ENCODE measurements around the gene HOMEZ.

Gene HOMEZ

DNA sequence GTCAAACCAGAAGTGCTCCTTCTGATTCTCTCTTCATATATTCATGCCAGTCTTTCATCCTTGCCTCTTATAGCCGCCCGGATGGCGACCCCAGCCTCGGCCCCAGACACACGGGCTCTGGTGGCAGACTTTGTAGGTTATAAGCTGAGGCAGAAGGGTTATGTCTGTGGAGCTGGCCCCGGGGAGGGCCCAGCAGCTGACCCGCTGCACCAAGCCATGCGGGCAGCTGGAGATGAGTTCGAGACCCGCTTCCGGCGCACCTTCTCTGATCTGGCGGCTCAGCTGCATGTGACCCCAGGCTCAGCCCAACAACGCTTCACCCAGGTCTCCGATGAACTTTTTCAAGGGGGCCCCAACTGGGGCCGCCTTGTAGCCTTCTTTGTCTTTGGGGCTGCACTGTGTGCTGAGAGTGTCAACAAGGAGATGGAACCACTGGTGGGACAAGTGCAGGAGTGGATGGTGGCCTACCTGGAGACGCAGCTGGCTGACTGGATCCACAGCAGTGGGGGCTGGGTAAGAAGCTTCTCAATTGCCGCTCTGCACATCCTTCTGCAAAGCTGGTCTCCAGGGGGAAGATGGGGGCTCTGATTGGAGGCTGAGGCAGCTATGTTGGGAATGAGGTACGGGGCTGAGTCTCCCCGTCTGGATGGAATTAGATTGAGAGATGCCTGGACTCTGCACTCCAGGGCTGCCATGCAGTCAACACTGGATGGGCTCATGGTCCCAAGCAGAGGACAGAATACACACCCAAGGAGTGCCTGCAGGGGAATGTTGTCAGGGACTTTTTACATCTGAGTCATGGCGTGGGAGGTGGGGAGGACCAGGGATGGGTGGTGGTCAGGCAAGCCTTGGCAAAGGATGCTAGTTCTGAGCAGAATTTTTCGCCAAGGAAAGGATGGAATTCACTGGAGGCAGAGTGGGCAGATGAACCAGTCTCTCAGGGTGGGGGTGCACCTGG is 22.0 kb upstream of the HOMEZ start:
- DNase-seq = no peak

DNA sequence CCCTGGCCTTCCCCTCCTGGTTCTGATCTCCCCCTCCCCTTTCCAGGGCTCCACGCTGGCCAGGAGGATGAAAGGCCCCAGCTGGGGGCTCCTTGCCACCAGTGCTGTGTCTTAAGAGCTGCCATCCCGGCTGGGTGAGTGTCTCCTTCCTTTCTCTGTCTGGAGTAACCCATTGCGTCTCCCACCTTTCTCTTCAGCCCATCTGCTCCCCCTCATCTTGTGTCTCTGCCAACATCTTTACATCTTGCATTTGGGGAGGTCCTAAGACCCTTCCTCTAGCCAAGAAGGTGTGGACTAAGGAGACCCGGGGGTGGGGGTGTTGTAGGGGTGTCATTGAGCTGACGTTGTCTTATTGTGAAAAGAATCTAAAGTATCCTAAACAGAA is 21.2 kb upstream of the HOMEZ start:
- DNase-seq = no peak

DNA sequence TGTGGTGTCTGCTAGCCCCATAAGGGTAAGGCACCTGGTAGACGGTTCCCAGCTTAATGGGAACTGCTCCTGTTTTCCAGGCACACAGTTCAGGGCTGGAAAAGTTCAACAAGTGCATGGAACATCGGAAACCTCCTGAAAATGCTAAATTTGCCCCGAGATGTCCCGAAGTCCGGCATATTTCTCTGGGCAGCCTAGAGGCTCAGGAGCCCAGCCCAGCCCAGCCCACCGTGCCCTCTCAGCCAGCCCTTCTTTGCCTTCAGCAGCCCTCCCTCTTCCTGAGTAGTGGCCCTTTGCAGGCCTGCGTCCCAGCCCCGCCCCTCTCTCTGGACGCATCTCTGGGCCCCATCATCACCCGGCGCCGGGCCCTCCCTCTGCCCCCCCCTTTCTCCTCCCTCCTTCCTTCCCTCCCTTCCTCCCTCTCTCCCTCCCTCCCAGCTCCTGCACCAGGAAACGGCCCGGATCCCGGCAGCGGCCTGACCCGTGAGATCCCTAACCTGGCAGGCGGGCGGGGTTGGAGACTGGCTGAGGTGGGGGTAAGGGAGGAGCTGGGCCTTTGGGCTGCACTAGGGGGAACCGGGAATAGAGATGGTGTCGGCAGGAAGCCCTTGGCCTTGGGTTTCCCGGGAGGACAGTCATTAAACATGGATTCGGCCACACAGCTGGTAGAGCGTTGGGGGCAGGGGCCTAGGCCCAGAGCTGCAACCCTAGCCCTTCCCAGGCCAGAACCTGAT is 20.6 kb upstream of the HOMEZ start, which contains the start of gene BCL2L2:
TSS of gene BCL2L2 (plus strand) at position 422 of the 734 bp plus-strand sequence. CDS start 935 bp downstream, outside the sequence.
- no peak for DNase-seq

DNA sequence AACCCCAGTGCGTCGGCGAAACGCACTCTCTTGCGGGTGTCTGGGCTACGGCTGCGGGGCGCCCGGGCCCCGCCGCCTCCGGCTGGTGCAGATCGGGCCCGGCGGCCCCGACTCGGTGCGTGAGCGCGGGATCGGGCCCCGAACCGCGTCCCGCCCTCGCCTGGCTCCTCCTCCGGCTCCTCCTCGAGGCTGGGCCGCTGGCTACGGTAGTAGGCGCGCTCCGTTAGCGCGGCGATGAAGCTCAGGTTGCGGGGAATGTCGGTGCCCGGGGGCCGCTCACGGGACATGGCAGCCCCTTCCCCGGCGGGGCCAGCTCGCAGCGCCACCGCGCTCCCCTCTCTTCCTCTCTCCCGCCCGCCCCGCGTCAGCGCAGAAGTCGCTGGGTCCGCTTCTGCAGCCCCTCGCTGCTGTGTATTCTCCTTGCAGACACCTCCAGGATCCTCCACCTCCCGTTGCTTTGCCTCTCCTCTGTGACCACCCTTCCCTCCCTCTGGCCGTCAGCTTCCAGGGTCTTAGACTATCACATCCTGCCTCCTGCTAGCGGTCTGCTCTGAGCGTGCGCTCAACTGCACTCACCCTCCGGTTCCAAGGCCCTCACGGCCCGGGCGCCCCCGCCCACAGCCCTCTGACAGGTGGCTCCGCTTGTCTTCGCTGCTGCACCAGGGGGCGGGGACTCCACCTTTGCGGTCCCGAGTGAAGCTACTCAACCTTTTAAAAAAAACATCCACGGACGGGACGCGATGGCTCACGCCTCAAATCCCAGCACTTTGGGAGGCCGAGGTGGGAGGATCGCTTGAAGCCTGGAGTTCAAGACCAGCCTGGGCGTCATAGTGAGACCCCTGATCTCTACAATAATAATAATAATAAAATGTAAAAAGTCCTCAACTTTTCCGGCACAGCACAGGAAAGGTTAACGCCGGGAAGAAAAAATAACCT is 16.6 kb upstream of the HOMEZ start, which contains the start of gene PPP1R3E:
TSS of gene PPP1R3E (minus strand) at position 570 of the 936 bp plus-strand sequence. CDS start at position 287, 283 bp downstream.
- DNase-seq = peak; percentile 62

DNA sequence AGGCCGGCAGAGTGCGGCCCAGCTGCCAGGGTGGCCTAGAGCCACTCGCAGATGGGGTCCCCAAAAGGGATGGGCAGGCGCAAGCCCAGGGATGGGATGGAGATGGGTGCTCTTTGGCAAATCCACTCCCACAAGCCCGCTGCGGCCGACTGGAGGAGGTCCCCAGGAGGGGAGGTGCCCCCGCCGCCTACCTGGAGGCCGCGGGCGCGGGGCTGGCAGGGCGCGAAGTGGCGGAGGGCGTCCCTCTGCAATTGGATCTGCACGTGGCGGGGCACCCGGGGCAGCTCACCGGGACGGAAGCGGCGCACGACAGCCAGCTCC is 16.0 kb upstream of the HOMEZ start:
- peak; percentile 67 for DNase-seq

DNA sequence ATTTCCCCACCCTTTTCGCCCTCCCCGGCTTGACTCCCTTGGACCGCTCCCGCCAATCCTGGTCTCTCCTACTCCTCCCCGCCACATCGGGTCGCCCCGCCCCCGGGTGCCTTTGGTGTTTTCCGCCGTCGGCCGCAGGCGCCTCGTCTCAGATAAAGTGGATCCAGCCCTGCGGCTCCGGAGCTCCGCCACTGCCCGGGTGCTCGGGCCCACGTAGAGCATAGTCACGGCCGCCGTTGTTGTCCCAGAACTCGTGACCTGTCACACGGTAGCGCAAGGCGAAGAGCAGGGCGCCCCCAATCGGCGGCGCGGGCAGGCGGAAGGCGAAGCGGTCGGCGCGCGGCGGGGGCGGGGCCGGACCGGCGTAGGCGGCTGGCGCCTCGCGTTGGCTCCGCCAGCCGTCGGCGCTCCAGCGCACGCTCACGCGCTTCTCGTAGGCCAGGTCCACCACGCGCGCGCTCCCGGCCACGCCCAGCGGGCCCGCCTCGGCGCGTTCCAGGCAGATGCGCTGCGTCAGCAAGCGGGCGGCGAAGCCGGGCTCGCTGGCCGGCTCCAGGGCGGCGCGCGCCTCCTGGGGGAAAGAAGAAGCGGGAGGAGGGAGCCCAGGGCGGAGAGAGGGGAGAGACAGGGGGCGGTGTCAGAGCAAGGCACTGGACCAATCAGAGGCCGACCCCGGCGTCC is 15.5 kb upstream of the HOMEZ start:
- peak; percentile 97 for DNase-seq

GRCh38 chr14:23300687-23301223 is 14.8 kb upstream of the HOMEZ start:
- DNase-seq = no peak

DNA sequence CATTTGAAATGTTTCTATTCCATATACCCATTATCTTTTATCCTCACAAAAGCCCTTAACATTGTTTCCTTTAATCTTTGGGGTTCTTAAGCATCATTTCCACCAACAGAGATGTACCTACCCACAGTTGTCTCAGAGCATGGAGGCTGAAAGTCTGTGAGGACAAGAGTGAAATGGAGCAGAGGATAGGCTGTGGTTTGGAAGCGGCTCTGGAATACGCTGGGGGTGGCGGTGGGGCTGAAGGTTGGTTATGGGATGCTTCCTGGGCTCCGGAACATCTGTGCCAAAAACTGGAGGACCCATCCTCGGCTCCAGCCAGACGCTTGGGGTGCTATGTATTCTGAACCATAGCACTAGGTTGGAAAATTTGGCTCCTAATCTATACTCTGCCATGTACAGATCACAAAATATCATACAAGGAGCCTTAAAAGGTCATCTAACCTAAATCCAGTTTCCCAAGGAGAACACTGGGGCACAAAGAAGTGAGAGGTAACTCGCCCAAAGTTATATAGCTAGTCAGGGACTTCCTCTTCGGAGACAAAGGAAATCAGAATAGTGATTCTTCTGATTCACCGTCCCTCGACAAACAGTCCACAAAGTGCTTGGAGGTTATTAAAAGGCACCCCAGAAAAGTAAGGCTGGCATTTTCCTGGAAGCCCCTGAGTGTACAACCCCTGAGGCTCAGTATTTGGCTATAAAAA is 14.2 kb upstream of the HOMEZ start:
- no peak for DNase-seq

DNA sequence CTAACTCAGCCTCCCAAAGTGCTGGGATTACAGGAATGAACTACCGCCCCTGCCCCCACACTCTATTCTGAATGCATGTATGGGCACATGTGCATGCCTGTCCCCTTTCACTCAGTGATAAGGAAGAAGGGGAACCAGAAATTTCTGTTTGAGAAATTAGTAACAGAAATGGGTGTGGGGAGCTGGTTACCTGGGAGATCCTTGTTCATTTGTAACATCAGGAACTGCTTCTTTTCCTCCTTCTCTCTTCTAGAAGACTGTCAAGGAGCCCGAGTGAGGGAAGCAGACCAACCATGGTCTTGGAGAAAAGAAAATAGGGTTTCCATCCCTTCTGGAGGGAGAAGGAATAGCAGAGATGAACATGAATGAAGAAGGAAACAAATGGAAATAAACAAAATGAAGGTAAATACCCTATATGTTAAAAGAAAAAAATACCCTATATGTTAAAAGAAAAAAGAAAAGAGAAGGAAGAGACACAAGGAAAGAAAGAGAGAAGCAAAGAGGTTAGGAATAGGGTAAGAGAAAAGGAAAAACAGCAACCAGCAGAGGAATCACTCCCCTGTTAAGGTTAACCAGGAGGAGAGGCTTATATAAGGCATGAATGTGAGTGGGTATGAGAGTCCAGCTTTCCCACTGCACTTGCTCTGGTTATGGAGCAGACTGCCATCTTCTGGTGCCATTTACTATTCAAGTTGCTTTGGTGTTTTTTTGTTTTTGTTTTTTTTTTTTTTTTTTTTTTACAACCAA is 13.5 kb upstream of the HOMEZ start:
- DNase-seq = no peak

- no peak for DNase-seq
These were observed 11.8 kb upstream of the HOMEZ start for GRCh38 chr14:23297611-23298277.

DNA sequence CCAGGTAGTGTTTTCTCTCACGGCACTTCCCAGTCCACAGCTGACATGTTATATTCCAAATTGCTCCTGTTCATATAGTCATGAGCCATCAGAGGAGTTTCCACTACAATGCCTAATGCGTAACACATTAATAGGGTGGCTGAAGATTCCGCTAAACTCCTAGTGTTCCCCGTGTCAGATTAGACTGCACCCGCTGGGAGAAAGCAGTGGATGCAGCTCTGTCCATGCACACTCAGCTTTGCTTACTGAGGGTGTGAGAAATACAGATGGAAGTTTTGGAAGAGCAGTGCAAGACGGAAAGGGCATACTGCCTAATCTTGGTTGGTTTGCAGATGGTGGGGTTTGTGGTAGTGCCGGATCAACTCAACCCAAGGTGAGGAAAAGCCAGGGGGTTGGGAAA is 11.2 kb upstream of the HOMEZ start:
- no peak for DNase-seq

DNA sequence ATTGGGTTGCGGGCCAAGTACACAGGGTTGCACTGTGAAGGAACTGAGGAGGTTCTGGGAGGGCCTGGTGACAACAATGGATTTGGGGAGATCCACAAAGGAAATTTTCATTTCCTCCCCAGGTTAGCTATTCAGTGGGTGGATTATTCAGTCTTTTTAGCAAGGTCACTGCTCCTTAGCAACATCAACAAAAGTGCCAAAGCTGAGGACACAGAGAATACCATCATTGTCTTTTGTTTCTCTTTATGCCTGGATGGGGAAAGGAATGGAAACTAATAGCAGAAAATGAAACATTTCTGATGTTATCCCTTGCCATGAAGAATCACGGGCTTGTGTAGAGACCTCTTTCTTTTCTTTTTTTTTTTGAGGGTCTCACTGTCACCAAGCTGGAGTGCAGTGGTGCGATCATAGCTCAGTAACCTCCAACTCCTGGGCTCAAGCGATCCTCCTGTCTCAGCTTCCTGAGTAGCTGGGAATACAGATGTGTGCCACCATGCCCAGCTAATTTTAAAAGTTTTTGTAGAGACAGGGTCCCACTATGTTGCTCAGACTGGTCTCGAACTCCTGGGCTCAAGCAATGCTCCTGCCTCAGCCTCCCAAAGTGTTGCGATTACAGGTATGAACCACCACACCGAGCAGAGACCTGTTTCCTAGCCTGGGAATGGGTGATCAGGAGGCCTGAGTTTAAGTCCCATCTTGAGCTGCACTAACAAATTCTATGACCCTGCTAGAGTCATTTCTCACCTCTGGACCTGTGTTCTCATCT is 10.3 kb upstream of the HOMEZ start:
- no peak for DNase-seq

- no peak for DNase-seq
These were observed 9.0 kb upstream of the HOMEZ start for GRCh38 chr14:23294734-23295561.

- no peak for DNase-seq
These were observed 1.1 kb upstream of the HOMEZ start for GRCh38 chr14:23286902-23287479.

DNA sequence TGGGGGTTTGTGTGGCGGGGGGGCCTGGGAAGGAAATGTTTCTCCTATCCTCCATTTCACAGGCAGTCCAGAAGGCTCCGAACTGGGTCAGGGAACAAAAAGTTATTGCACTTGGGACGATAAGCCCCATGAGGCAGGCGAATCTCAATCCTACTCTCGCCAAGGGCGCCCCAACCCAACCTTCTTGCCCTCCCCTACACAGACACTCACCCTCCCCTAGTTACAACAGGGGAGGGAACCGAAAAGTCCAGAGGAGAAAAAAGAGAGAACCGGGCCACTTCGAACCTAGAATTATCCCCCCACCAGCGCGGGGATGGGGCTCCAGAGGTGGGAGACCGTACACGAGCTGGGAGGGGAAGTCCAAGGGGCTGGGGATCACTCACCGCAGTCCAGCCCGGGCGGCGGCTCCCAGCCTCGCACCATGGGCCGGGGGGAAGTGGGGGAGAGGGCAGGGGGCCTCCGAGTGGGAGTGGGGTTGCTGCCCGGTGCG is 357 bp downstream of the HOMEZ start:
- DNase-seq = no peak

GRCh38 chr14:23284654-23285529 is 1.0 kb downstream of the HOMEZ start:
- no peak for DNase-seq
